Loucy (cell line): ENCODE results near the gene UPK3A.

Source experiments
- H2AFZ ChIP-seq: fragments of 200-600 bp; sonication (generic); 2 replicates; pipeline ENCODE4 v1.6.0; 2016; ENCODE audit warnings: antibody characterized with exemption, mild to moderate bottlenecking, low read length, moderate library complexity
- H3F3A ChIP-seq: fragments of 200-600 bp; 2 replicates; pipeline ENCODE4 v1.6.0; 2016; ENCODE audit warnings: antibody characterized with exemption, low read depth, mild to moderate bottlenecking
- H3K27me3 ChIP-seq: fragments of 200-600 bp; sonication (generic); 2 replicates; pipeline ENCODE4 v1.6.1; 2014; ENCODE audit warnings: low read length, mild to moderate bottlenecking; ENCODE audit not compliant: insufficient read depth, poor library complexity, severe bottlenecking
- H3K36me3 ChIP-seq: fragments of 200-600 bp; sonication (generic); 2 replicates; pipeline ENCODE4 v1.6.1; 2016; ENCODE audit warnings: low read length; ENCODE audit not compliant: insufficient read depth
- H3K4me1 ChIP-seq: fragments of 200-600 bp; sonication (generic); 2 replicates; pipeline ENCODE4 v1.5.1; 2014; ENCODE audit warnings: low read length, mild to moderate bottlenecking; ENCODE audit not compliant: insufficient read depth, poor library complexity, severe bottlenecking
- H3K4me2 ChIP-seq: fragments of 200-600 bp; sonication (generic); 2 replicates; pipeline ENCODE4 v1.6.0; 2014; ENCODE audit warnings: antibody characterized with exemption, low read length, low read depth, mild to moderate bottlenecking; ENCODE audit not compliant: poor library complexity, severe bottlenecking
- H3K4me3 ChIP-seq: fragments of 200-600 bp; sonication (generic); 2 replicates; pipeline ENCODE4 v1.5.1; 2014; ENCODE audit warnings: low read length, mild to moderate bottlenecking, mixed read lengths; ENCODE audit not compliant: poor library complexity, severe bottlenecking
- H3K79me2 ChIP-seq: fragments of 200-600 bp; sonication (generic); 2 replicates; pipeline ENCODE4 v1.6.1; 2014; ENCODE audit warnings: low read length; ENCODE audit not compliant: insufficient read depth
- H3K9ac ChIP-seq: fragments of 200-600 bp; sonication (generic); 2 replicates; pipeline ENCODE4 v1.6.0; 2014; ENCODE audit warnings: mild to moderate bottlenecking, low read depth, low read length, moderate library complexity; ENCODE audit not compliant: poor library complexity, severe bottlenecking
- H3K9me2 ChIP-seq: fragments of 200-600 bp; sonication (generic); replicated peaks from 2 replicates; pipeline ENCODE4 v1.6.1; 2016; ENCODE audit warnings: low read depth, low read length, mixed read lengths
- H3K9me3 ChIP-seq: fragments of 200-600 bp; sonication (generic); 2 replicates; pipeline ENCODE4 v1.6.1; 2014; ENCODE audit warnings: mild to moderate bottlenecking, antibody characterized with exemption, low read length, low read depth; ENCODE audit not compliant: insufficient read depth
- H4K20me1 ChIP-seq: fragments of 200-600 bp; sonication (generic); 2 replicates; pipeline ENCODE4 v1.6.0; 2014; ENCODE audit warnings: antibody characterized with exemption, low read length, mild to moderate bottlenecking; ENCODE audit not compliant: insufficient read depth, poor library complexity, severe bottlenecking
- EZH2phosphoT487 ChIP-seq: fragments of 200-600 bp; IDR thresholded peaks from 2 replicates; pipeline ENCODE4 v1.6.1; 2018; ENCODE audit warnings: antibody characterized with exemption, mild to moderate bottlenecking, moderate library complexity, borderline replicate concordance
- TF ChIP-seq, protein P1 (sequence below): fragments of 200-600 bp; sonication (generic); conservative IDR thresholded peaks from 2 replicates; pipeline ENCODE4 v1.5.1; 2014; ENCODE audit warnings: mild to moderate bottlenecking, antibody characterized with exemption, low read length

The UPK3A gene

DNA sequence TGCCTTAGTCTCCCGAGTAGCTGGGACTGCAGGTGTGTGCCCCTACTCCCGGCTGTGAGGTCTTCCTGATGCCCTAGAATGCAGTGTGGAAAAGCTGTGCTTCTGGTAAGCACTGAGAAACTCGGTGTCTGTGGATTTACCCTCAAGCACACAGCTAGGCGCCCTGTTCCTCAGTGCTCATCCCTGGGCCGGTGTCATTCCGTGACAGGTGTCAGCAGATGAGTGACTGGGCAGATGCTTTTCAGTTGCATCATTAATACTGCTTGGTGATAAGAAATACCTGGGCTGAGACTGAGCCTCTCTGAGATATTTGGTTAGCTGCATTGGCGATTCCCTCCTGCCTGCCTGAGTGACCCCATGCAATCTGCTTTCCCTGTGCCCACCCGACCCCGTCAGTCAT lies 46.7 kb downstream of the UPK3A start:
- TF ChIP-seq, protein P1, sequence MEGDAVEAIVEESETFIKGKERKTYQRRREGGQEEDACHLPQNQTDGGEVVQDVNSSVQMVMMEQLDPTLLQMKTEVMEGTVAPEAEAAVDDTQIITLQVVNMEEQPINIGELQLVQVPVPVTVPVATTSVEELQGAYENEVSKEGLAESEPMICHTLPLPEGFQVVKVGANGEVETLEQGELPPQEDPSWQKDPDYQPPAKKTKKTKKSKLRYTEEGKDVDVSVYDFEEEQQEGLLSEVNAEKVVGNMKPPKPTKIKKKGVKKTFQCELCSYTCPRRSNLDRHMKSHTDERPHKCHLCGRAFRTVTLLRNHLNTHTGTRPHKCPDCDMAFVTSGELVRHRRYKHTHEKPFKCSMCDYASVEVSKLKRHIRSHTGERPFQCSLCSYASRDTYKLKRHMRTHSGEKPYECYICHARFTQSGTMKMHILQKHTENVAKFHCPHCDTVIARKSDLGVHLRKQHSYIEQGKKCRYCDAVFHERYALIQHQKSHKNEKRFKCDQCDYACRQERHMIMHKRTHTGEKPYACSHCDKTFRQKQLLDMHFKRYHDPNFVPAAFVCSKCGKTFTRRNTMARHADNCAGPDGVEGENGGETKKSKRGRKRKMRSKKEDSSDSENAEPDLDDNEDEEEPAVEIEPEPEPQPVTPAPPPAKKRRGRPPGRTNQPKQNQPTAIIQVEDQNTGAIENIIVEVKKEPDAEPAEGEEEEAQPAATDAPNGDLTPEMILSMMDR, result no peak
- TF ChIP-seq EZH2phosphoT487, result no peak
- Histone ChIP-seq H3K27me3 (no peaks in the 10 kb centered on the region), H3K4me2 (no peak overlapping the region), H3F3A (no peaks in the 10 kb centered on the region), H3K9ac (no peak overlapping the region), H3K79me2 (no peaks in the 10 kb centered on the region), H3K4me3 (no peak overlapping the region), H3K9me3 (no peaks in the 10 kb centered on the region), H3K4me1 (peaks cover 11% of the 10 kb centered on the region), H4K20me1 (no peaks in the 10 kb centered on the region), H3K36me3 (peaks cover 65% of the 10 kb centered on the region; the same call in 1 of the 2 replicates), H3K9me2 (no peaks in the 10 kb centered on the region), H2AFZ (no peak overlapping the region)

DNA sequence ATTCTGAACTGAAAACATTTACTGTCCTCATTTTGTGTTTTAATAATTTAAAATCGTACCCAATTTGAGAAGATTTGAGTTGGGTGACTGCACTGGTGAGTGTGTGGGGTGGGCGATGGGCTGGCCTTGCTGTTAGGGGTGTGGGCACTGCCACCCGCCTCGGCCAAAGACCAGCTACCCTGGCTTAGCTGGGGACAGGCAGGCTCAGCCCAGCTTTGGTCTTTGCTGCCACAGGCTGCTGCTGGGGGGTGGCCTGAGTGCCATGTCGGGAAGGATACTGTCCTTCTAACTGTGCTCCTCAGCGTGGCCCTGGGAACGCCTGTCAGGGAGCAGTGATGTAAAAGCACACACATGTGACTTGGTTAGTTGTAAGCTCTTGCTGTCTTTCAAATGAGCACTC lies 47.3 kb downstream of the UPK3A start:
- Histone ChIP-seq H3K9me3 (no peaks in the 10 kb centered on the region), H4K20me1 (no peaks in the 10 kb centered on the region), H3K27me3 (no peaks in the 10 kb centered on the region), H2AFZ (no peak overlapping the region), H3K4me2 (no peak overlapping the region), H3K36me3 (peaks cover 70% of the 10 kb centered on the region; the same call in 1 of the 2 replicates), H3K9me2 (no peaks in the 10 kb centered on the region), H3K4me3 (no peak overlapping the region), H3K4me1 (peaks cover 11% of the 10 kb centered on the region), H3K79me2 (no peaks in the 10 kb centered on the region), H3F3A (no peaks in the 10 kb centered on the region), H3K9ac (no peak overlapping the region)
- TF ChIP-seq, protein P1, result no peak
- TF ChIP-seq EZH2phosphoT487, result no peak

DNA sequence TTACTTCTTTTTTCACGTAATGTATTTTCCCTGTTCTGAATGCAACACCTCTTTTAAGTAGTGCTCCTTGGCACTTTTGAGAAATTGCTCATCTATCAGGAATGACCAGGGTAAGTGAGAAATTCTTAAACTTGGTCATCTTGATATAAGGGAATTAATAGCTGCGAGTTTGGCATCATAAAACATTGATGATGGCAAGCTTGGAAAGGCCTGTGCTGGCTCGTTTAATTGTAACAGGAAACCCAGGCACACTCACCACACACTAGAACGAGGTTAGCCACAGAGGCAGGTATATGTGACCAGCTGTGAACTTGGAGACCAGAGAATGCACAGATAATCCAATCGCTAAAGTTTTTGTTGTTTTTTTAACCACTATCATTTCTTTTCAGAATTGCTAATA lies 49.3 kb downstream of the UPK3A start:
- H3K4me1 ChIP-seq, result peaks cover 11% of the 10 kb centered on the region
- peaks cover 60% of the 10 kb centered on the region; the same call in 1 of the 2 replicates for H3K36me3 ChIP-seq
- H4K20me1 ChIP-seq, result no peaks in the 10 kb centered on the region
- H3K27me3 ChIP-seq, result no peaks in the 10 kb centered on the region
- no peaks in the 10 kb centered on the region for H3F3A ChIP-seq
- TF ChIP-seq EZH2phosphoT487, result no peak
- TF ChIP-seq, protein P1, result no peak
- no peaks in the 10 kb centered on the region for H3K79me2 ChIP-seq
- H2AFZ ChIP-seq, result no peak overlapping the region
- H3K4me2 ChIP-seq, result peak overlapping the region; percentile 11
- no peak overlapping the region for H3K9ac ChIP-seq
- no peaks in the 10 kb centered on the region for H3K9me2 ChIP-seq
- H3K4me3 ChIP-seq, result no peak overlapping the region
- no peaks in the 10 kb centered on the region for H3K9me3 ChIP-seq
